SK-N-SH treated with all-trans-retinoic acid at 6 μM for 48 hours (cell line): ENCODE data around the gene AKAP8.
"Not testable (repeated sequence)": the region's sequence is repeated elsewhere in the genome, so short reads cannot be mapped to it uniquely, and the experiment has no call there.

Experiments
- ATAC-seq: fragments of 200-7000 bp; cut with Tn5 transposase; 3 replicates; pipeline ENCODE4 v1.9.1; 2020; ENCODE audit warnings: mild to moderate bottlenecking, moderate library complexity
- ARNTL ChIP-seq: fragments of 450-650 bp; formaldehyde crosslinking; IDR thresholded peaks from 2 replicates; pipeline ENCODE4 v1.5.0; 2020; ENCODE audit warnings: low read depth, mild to moderate bottlenecking, moderate library complexity, borderline replicate concordance
- BACH2 ChIP-seq: fragments of 250-450 bp; sonication (Bioruptor Pico); IDR thresholded peaks from 2 replicates; pipeline ENCODE4 v1.9.0; 2021; ENCODE audit warnings: mild to moderate bottlenecking, borderline replicate concordance
- CREB5 ChIP-seq: fragments of 250-450 bp; sonication (Bioruptor Pico); IDR thresholded peaks from 2 replicates; pipeline ENCODE4 v1.5.1; 2020; ENCODE audit warnings: low read depth, mild to moderate bottlenecking, moderate library complexity
- CSDC2 ChIP-seq: fragments of 250-450 bp; sonication (Bioruptor Pico); IDR thresholded peaks from 2 replicates; pipeline ENCODE4 v1.5.0; 2020; ENCODE audit warnings: mild to moderate bottlenecking, moderate library complexity
- CSRNP3 ChIP-seq: fragments of 250-450 bp; sonication (Bioruptor Pico); IDR thresholded peaks from 2 replicates; pipeline ENCODE4 v1.5.1; 2021; ENCODE audit warnings: mild to moderate bottlenecking, moderate library complexity
- ESRRG ChIP-seq: fragments of 250-450 bp; sonication (Bioruptor Pico); IDR thresholded peaks from 2 replicates; pipeline ENCODE4 v1.6.1; 2021; ENCODE audit warnings: mild to moderate bottlenecking
- GLIS3 ChIP-seq: fragments of 250-450 bp; sonication (Bioruptor Pico); IDR thresholded peaks from 2 replicates; pipeline ENCODE4 v1.5.0; 2020; ENCODE audit warnings: mild to moderate bottlenecking, moderate library complexity
- ISL1 ChIP-seq: fragments of 250-450 bp; sonication (Bioruptor Pico); IDR thresholded peaks from 2 replicates; pipeline ENCODE4 v2.1.2; 2022; ENCODE audit warnings: mild to moderate bottlenecking, moderate library complexity
- OSR1 ChIP-seq: fragments of 250-450 bp; sonication (Bioruptor Pico); IDR thresholded peaks from 2 replicates; pipeline ENCODE4 v1.8.0; 2022; ENCODE audit warnings: moderate library complexity, mild to moderate bottlenecking, inconsistent platforms
- PATZ1 ChIP-seq: fragments of 250-450 bp; sonication (Bioruptor Pico); IDR thresholded peaks from 2 replicates; pipeline ENCODE4 v1.8.0; 2020; ENCODE audit warnings: mild to moderate bottlenecking, moderate library complexity, borderline replicate concordance
- POU6F1 ChIP-seq: fragments of 250-450 bp; sonication (Bioruptor Pico); IDR thresholded peaks from 2 replicates; pipeline ENCODE4 v1.8.0; 2021; ENCODE audit warnings: low read depth, mild to moderate bottlenecking, moderate library complexity, borderline replicate concordance
- PPARA ChIP-seq: fragments of 250-450 bp; sonication (Bioruptor Pico); IDR thresholded peaks from 2 replicates; pipeline ENCODE4 v1.5.0; 2020; ENCODE audit warnings: mild to moderate bottlenecking, borderline replicate concordance
- RARB ChIP-seq: fragments of 250-450 bp; sonication (Bioruptor Pico); IDR thresholded peaks from 2 replicates; pipeline ENCODE4 v1.8.0; 2021; ENCODE audit warnings: mild to moderate bottlenecking, moderate library complexity
- SNAI2 ChIP-seq: fragments of 250-450 bp; sonication (Bioruptor Pico); IDR thresholded peaks from 2 replicates; pipeline ENCODE4 v1.5.0; 2020; ENCODE audit warnings: mild to moderate bottlenecking, moderate library complexity
- TCF4 ChIP-seq: fragments of 250-450 bp; sonication (Bioruptor Pico); IDR thresholded peaks from 2 replicates; pipeline ENCODE4 v1.8.0; 2021; ENCODE audit warnings: mild to moderate bottlenecking, moderate library complexity, borderline replicate concordance
- TOX ChIP-seq: fragments of 250-450 bp; sonication (Bioruptor Pico); IDR thresholded peaks from 2 replicates; pipeline ENCODE4 v1.8.0; 2021; ENCODE audit warnings: mild to moderate bottlenecking, moderate library complexity, borderline replicate concordance
- TSHZ2 ChIP-seq: fragments of 250-450 bp; sonication (Bioruptor Pico); IDR thresholded peaks from 2 replicates; pipeline ENCODE4 v1.5.0; 2020; ENCODE audit warnings: mild to moderate bottlenecking, moderate library complexity
- ZC3H10 ChIP-seq: fragments of 250-450 bp; sonication (Bioruptor Pico); IDR thresholded peaks from 2 replicates; pipeline ENCODE4 v1.5.1; 2021; ENCODE audit warnings: mild to moderate bottlenecking, moderate library complexity
- ZFP3 ChIP-seq: fragments of 250-450 bp; sonication (Bioruptor Pico); IDR thresholded peaks from 2 replicates; pipeline ENCODE4 v1.5.0; 2020; ENCODE audit warnings: mild to moderate bottlenecking, moderate library complexity
- ZFP30 ChIP-seq: fragments of 450-650 bp; formaldehyde crosslinking; IDR thresholded peaks from 2 replicates; pipeline ENCODE4 v1.5.0; 2022; ENCODE audit warnings: mild to moderate bottlenecking, moderate library complexity
- ZNF565 ChIP-seq: fragments of 450-650 bp; formaldehyde crosslinking; conservative IDR thresholded peaks from 2 replicates; pipeline ENCODE4 v1.5.0; 2020; ENCODE audit warnings: low read depth, mild to moderate bottlenecking, moderate library complexity
- ZNF70 ChIP-seq: fragments of 450-650 bp; formaldehyde crosslinking; IDR thresholded peaks from 2 replicates; pipeline ENCODE4 v1.5.0; 2020; ENCODE audit warnings: mild to moderate bottlenecking, moderate library complexity
- ZNF8 ChIP-seq: fragments of 450-650 bp; formaldehyde crosslinking; IDR thresholded peaks from 2 replicates; pipeline ENCODE4 v1.5.0; 2020; ENCODE audit warnings: mild to moderate bottlenecking, moderate library complexity

The AKAP8 gene

GRCh38 chr19:15365264-15365663, 14.3 kb downstream of the AKAP8 start (continued):
- TF ChIP-seq CREB5 (CRISPR knock-in tag): no peak
- TF ChIP-seq BACH2 (CRISPR knock-in tag): no peak
- TF ChIP-seq ESRRG: no peak
- no peak for TF ChIP-seq ZNF8 (CRISPR knock-in tag)
- TF ChIP-seq CSRNP3 (CRISPR knock-in tag): no peak
- no peak for TF ChIP-seq ZFP30 (CRISPR knock-in tag)
- TF ChIP-seq ZFP3 (CRISPR knock-in tag): no peak
- TF ChIP-seq SNAI2: no peak

- not testable (repeated sequence) for ATAC-seq
Observed at GRCh38 chr19:15363791-15364190, 15.8 kb downstream of the AKAP8 start.

- not testable (repeated sequence) for ATAC-seq
Observed at GRCh38 chr19:15363048-15363447, 16.5 kb downstream of the AKAP8 start.

GRCh38 chr19:15360015-15360414, 19.6 kb downstream of the AKAP8 start:
- not testable (repeated sequence) for ATAC-seq

GRCh38 chr19:15358918-15359317, 20.7 kb downstream of the AKAP8 start:
- TF ChIP-seq PATZ1: no peak
- no peak for TF ChIP-seq OSR1 (CRISPR knock-in tag)
- TF ChIP-seq CSDC2 (CRISPR knock-in tag): no peak
- TF ChIP-seq POU6F1 (CRISPR knock-in tag): no peak
- no peak for TF ChIP-seq RARB (CRISPR knock-in tag)
- no peak for TF ChIP-seq ZNF70 (CRISPR knock-in tag)
- TF ChIP-seq TSHZ2 (CRISPR knock-in tag): no peak
- no peak for TF ChIP-seq SNAI2
- no peak for TF ChIP-seq ARNTL (CRISPR knock-in tag)
- TF ChIP-seq ZNF8 (CRISPR knock-in tag): no peak
- TF ChIP-seq TOX: no peak
- TF ChIP-seq CSRNP3 (CRISPR knock-in tag): no peak
- no peak for TF ChIP-seq ZFP3 (CRISPR knock-in tag)
- TF ChIP-seq ESRRG: no peak
- TF ChIP-seq PPARA: no peak
- no peak for TF ChIP-seq ISL1 (CRISPR knock-in tag)
- TF ChIP-seq ZNF565 (CRISPR knock-in tag): no peak
- no peak for TF ChIP-seq TCF4 (CRISPR knock-in tag)
- TF ChIP-seq GLIS3 (CRISPR knock-in tag): no peak
- TF ChIP-seq ZC3H10: no peak

More at GRCh38 chr19:15358918-15359317, 20.7 kb downstream of the AKAP8 start:
- ATAC-seq: no peak
